ENCODE data around the gene ZNF627.
"Not testable (repeated sequence)": the region's sequence is repeated elsewhere in the genome, so short reads cannot be mapped to it uniquely, and the experiment has no call there.

DNA sequence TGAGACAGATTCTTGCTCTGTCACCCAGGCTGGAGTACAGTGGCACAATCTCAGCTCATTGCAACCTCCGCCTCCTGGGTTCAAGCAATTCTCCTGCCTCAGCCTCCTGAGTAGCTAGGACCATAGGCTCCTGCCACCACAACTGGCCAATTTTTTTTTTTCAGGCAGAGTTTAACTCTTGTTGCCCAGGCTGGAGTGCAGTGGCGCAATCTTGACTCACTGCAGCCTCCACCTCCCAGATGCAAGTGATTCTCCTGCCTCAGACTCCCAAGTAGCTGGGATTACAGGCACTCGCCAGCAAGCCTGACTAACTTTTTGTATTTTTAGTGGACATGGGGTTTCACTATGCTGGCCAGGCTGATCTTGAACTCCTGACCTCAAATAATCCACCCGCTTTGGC is 23.5 kb upstream of the ZNF627 start:
- TF ChIP-seq, protein P1, sequence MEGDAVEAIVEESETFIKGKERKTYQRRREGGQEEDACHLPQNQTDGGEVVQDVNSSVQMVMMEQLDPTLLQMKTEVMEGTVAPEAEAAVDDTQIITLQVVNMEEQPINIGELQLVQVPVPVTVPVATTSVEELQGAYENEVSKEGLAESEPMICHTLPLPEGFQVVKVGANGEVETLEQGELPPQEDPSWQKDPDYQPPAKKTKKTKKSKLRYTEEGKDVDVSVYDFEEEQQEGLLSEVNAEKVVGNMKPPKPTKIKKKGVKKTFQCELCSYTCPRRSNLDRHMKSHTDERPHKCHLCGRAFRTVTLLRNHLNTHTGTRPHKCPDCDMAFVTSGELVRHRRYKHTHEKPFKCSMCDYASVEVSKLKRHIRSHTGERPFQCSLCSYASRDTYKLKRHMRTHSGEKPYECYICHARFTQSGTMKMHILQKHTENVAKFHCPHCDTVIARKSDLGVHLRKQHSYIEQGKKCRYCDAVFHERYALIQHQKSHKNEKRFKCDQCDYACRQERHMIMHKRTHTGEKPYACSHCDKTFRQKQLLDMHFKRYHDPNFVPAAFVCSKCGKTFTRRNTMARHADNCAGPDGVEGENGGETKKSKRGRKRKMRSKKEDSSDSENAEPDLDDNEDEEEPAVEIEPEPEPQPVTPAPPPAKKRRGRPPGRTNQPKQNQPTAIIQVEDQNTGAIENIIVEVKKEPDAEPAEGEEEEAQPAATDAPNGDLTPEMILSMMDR (IDR thresholded peaks at IDR 0.05 in 8 of 11, conservative IDR thresholded peaks at IDR 0.05 in 3 of 11), result not testable (repeated sequence)
- not testable (repeated sequence) for TF ChIP-seq POLR2A, POLR2AphosphoS5 (IDR thresholded peaks at IDR 0.05)

Measured in spleen (tissue), 7 donors.